HEK293 (cell line): Measurements from ENCODE around the gene FBXO34.
A peak's percentile ranks its signal among the peaks of the same experiment; 100 is the strongest.

Experiments
- CTCF ChIA-PET: fragments of 350-600 bp; formaldehyde crosslinking; extraction: SDS; loops from one replicate; lab custom pipeline; 2021; ENCODE audit warnings: antibody characterized with exemption; lab: Yijun Ruan, JAX
- POLR2A ChIA-PET: fragments of 300-600 bp; formaldehyde crosslinking; extraction: SDS; loops from one replicate; lab custom pipeline; 2020; ENCODE audit warnings: antibody characterized with exemption, inconsistent platforms; lab: Yijun Ruan, JAX
- H3K27ac ChIP-seq: fragments of 200-500 bp; sonication (Bioruptor generic); 2 replicates; pipeline ENCODE4 v1.5.1; 2014; ENCODE audit warnings: low read depth, low read length, control low read depth, inconsistent platforms; ENCODE audit errors: extremely low read depth
- H3K36me3 ChIP-seq, 2 experiments: fragments of 200-500 bp in 1 of 2; sonication (Bioruptor generic) in 1 of 2; 1 replicate in 1 of 2; 2 replicates in 1 of 2; pipeline ENCODE4 v1.5.1; 2014 to 2017; ENCODE audit warnings: inconsistent platforms in 2 of 2, low read length in 2 of 2; ENCODE audit not compliant: control insufficient read depth in 2 of 2, insufficient read depth in 1 of 2
- H3K4me1 ChIP-seq: fragments of 200-500 bp; sonication (Bioruptor generic); 2 replicates; pipeline ENCODE4 v1.5.1; 2014; ENCODE audit warnings: mild to moderate bottlenecking, low read length, inconsistent platforms; ENCODE audit not compliant: control insufficient read depth, insufficient read depth
- H3K4me3 ChIP-seq: 2 replicates; pipeline ENCODE4 v1.5.1; 2011; ENCODE audit warnings: low read depth, mild to moderate bottlenecking, control low read depth, low read length, moderate library complexity
- H3K9me3 ChIP-seq: fragments of 200-500 bp; sonication (Bioruptor generic); 2 replicates; pipeline ENCODE4 v1.5.1; 2014; ENCODE audit warnings: low read depth, low read length, inconsistent platforms; ENCODE audit not compliant: control insufficient read depth, insufficient read depth
- ELK4 ChIP-seq: IDR thresholded peaks from 2 replicates; pipeline ENCODE4 v1.6.1; 2011; ENCODE audit warnings: mild to moderate bottlenecking, low read depth, low read length, borderline replicate concordance
- KLF10 ChIP-seq: fragments of 450-650 bp; IDR thresholded peaks from 2 replicates; pipeline ENCODE4 v1.5.1; 2018; ENCODE audit warnings: missing biosample characterization, mild to moderate bottlenecking, missing genetic modification characterization
- MYNN ChIP-seq: fragments of 450-650 bp; formaldehyde crosslinking; IDR thresholded peaks from 2 replicates; pipeline ENCODE4 v1.5.1; 2016; ENCODE audit warnings: missing biosample characterization, missing genetic modification characterization, borderline replicate concordance
- PRDM1 ChIP-seq: fragments of 450-650 bp; formaldehyde crosslinking; IDR thresholded peaks from 2 replicates; pipeline ENCODE4; 2016; ENCODE audit warnings: missing biosample characterization, missing genetic modification characterization
- PRDM6 ChIP-seq: fragments of 450-650 bp; formaldehyde crosslinking; IDR thresholded peaks from 2 replicates; pipeline ENCODE4 v1.5.1; 2017; ENCODE audit warnings: missing biosample characterization, missing genetic modification characterization
- SCRT2 ChIP-seq: fragments of 450-650 bp; formaldehyde crosslinking; IDR thresholded peaks from 2 replicates; pipeline ENCODE4 v1.5.1; 2016; ENCODE audit warnings: missing biosample characterization, missing genetic modification characterization
- ZBTB17 ChIP-seq: fragments of 450-650 bp; formaldehyde crosslinking; IDR thresholded peaks from 2 replicates; pipeline ENCODE4 v1.5.1; 2016; ENCODE audit warnings: missing biosample characterization, missing genetic modification characterization
- ZBTB7A ChIP-seq: fragments of 450-650 bp; formaldehyde crosslinking; IDR thresholded peaks from 2 replicates; pipeline ENCODE4 v1.5.1; 2016; ENCODE audit warnings: low read depth, missing biosample characterization, missing genetic modification characterization
- ZIC2 ChIP-seq: fragments of 450-650 bp; formaldehyde crosslinking; IDR thresholded peaks from 2 replicates; pipeline ENCODE4 v1.5.1; 2016; ENCODE audit warnings: missing biosample characterization, missing genetic modification characterization
- ZNF114 ChIP-seq: fragments of 450-650 bp; formaldehyde crosslinking; IDR thresholded peaks from 2 replicates; pipeline ENCODE4 v1.5.0; 2017; ENCODE audit warnings: missing biosample characterization, missing genetic modification characterization
- ZNF138 ChIP-seq: fragments of 450-650 bp; formaldehyde crosslinking; IDR thresholded peaks from 2 replicates; pipeline ENCODE4 v1.5.1; 2016; ENCODE audit warnings: missing biosample characterization, missing genetic modification characterization, borderline replicate concordance
- ZNF16 ChIP-seq: fragments of 450-650 bp; formaldehyde crosslinking; IDR thresholded peaks from 2 replicates; pipeline ENCODE4 v1.5.1; 2016; ENCODE audit warnings: low read depth, missing biosample characterization, missing genetic modification characterization
- ZNF214 ChIP-seq: fragments of 450-650 bp; formaldehyde crosslinking; IDR thresholded peaks from 2 replicates; pipeline ENCODE4 v1.5.1; 2017; ENCODE audit warnings: missing biosample characterization, mild to moderate bottlenecking, missing genetic modification characterization, borderline replicate concordance
- ZNF26 ChIP-seq: fragments of 450-650 bp; formaldehyde crosslinking; IDR thresholded peaks from 2 replicates; pipeline ENCODE4 v1.5.1; 2016; ENCODE audit warnings: missing biosample characterization, missing genetic modification characterization
- ZNF274 ChIP-seq, 2 experiments: fragments of 200-500 bp in 1 of 2; fragments of 450-650 bp in 1 of 2; sonication (Bioruptor generic) in 1 of 2; formaldehyde crosslinking in 1 of 2; IDR thresholded peaks; 2 replicates each; pipeline versions ENCODE4 v1.5.1 to v1.6.1; 2014 to 2016; ENCODE audit warnings: borderline replicate concordance in 1 of 2, inconsistent platforms in 1 of 2, low read length in 1 of 2, missing biosample characterization in 1 of 2, missing genetic modification characterization in 1 of 2
- ZNF341 ChIP-seq: fragments of 450-650 bp; formaldehyde crosslinking; IDR thresholded peaks from 2 replicates; pipeline ENCODE4; 2016; ENCODE audit warnings: low read depth, missing biosample characterization, missing genetic modification characterization
- ZNF473 ChIP-seq: fragments of 450-650 bp; formaldehyde crosslinking; IDR thresholded peaks from 2 replicates; pipeline ENCODE4 v1.5.1; 2017; ENCODE audit warnings: missing biosample characterization, missing genetic modification characterization
- ZNF48 ChIP-seq: fragments of 450-650 bp; formaldehyde crosslinking; IDR thresholded peaks from 2 replicates; pipeline ENCODE4 v1.5.1; 2016; ENCODE audit warnings: missing biosample characterization, missing genetic modification characterization
- ZNF513 ChIP-seq: fragments of 450-650 bp; IDR thresholded peaks from 2 replicates; pipeline ENCODE4 v1.5.1; 2018; ENCODE audit warnings: missing biosample characterization, missing genetic modification characterization
- ZNF521 ChIP-seq: fragments of 450-650 bp; formaldehyde crosslinking; IDR thresholded peaks from 2 replicates; pipeline ENCODE4 v1.5.1; 2017; ENCODE audit warnings: missing biosample characterization, mild to moderate bottlenecking, missing genetic modification characterization
- ZNF571 ChIP-seq: fragments of 450-650 bp; formaldehyde crosslinking; IDR thresholded peaks from 2 replicates; pipeline ENCODE4 v1.5.0; 2017; ENCODE audit warnings: missing biosample characterization, missing genetic modification characterization
- ZNF600 ChIP-seq: fragments of 450-650 bp; formaldehyde crosslinking; IDR thresholded peaks from 2 replicates; pipeline ENCODE4 v1.5.1; 2016; ENCODE audit warnings: missing biosample characterization, missing genetic modification characterization
- ZNF624 ChIP-seq: fragments of 450-650 bp; formaldehyde crosslinking; IDR thresholded peaks from 2 replicates; pipeline ENCODE4 v1.5.1; 2017; ENCODE audit warnings: missing biosample characterization, missing genetic modification characterization
- ZNF654 ChIP-seq: fragments of 450-650 bp; formaldehyde crosslinking; IDR thresholded peaks from 2 replicates; pipeline ENCODE4 v1.5.1; 2016; ENCODE audit warnings: low read depth, missing biosample characterization, missing genetic modification characterization
- ZNF677 ChIP-seq: fragments of 450-650 bp; IDR thresholded peaks from 2 replicates; pipeline ENCODE4 v1.5.0; 2018; ENCODE audit warnings: missing biosample characterization, mild to moderate bottlenecking, missing genetic modification characterization, moderate library complexity
- ZNF837 ChIP-seq: fragments of 450-650 bp; formaldehyde crosslinking; IDR thresholded peaks from 2 replicates; pipeline ENCODE4 v1.5.1; 2016; ENCODE audit warnings: missing biosample characterization, missing genetic modification characterization
- ZSCAN4 ChIP-seq: fragments of 450-650 bp; formaldehyde crosslinking; IDR thresholded peaks from 2 replicates; pipeline ENCODE4 v1.5.1; 2017; ENCODE audit warnings: missing biosample characterization, missing genetic modification characterization

Gene FBXO34

GRCh38 chr14:55333711-55334485, 62.7 kb downstream of the FBXO34 start (continued):
- peak; percentile 90 for TF ChIP-seq PRDM6
- no peak for TF ChIP-seq ZSCAN4
- TF ChIP-seq ZNF654 (tag by site-specific recombination) = no peak
- TF ChIP-seq ZNF521 = no peak
- no peak for TF ChIP-seq ZNF16
- no peak for TF ChIP-seq ZNF48 (tag by site-specific recombination)
- no peak for TF ChIP-seq ZIC2 (tag by site-specific recombination)
- no peak for TF ChIP-seq ZNF114 (tag by site-specific recombination)
- no peak for TF ChIP-seq ZNF571 (tag by site-specific recombination)
- no peak for TF ChIP-seq ZNF341 (tag by site-specific recombination)
- no peak for TF ChIP-seq ZNF837 (tag by site-specific recombination)
- TF ChIP-seq SCRT2 (tag by site-specific recombination) = no peak
- no peak for TF ChIP-seq ZNF138 (tag by site-specific recombination)
- no peak for TF ChIP-seq PRDM1 (tag by site-specific recombination)
- no peak for TF ChIP-seq ZNF677 (tag by site-specific recombination)
- TF ChIP-seq, all 188 proteins: peak for 7

GRCh38 chr14:55336162-55336561, 64.9 kb downstream of the FBXO34 start:
- ChIA-PET POLR2A (no interaction called here), CTCF (interaction anchor here (1.2 kb wide), 1 partner anchor 19 kb away, joined by 4 read pairs; no protein-coding TSS in a partner anchor)
- H3K27ac ChIP-seq = no peak overlapping the region
- peaks cover 34% of the 10 kb centered on the region for H3K4me1 ChIP-seq
- H3K36me3 ChIP-seq = peaks cover 0 to 4% of the 10 kb centered on the region in 2 experiments; a peak in 1 of 3 replicates
- TF ChIP-seq ZBTB17 (tag by site-specific recombination) = peak; percentile 31; the same call in 1 of the 2 replicates
- no peak for TF ChIP-seq ZNF214 (tag by site-specific recombination)
- H3K4me3 ChIP-seq = no peak overlapping the region
- no peaks in the 10 kb centered on the region for H3K9me3 ChIP-seq

GRCh38 chr14:55336691-55337090, 65.5 kb downstream of the FBXO34 start:
- peaks cover 0 to 4% of the 10 kb centered on the region in 2 experiments; a peak in 1 of 3 replicates for H3K36me3 ChIP-seq
- peaks cover 38% of the 10 kb centered on the region for H3K4me1 ChIP-seq
- ChIA-PET CTCF (interaction anchor here (1.2 kb wide), 1 partner anchor 18 kb away, joined by 4 read pairs; no protein-coding TSS in a partner anchor), POLR2A (no interaction called here)
- no peak overlapping the region for H3K27ac ChIP-seq
- no peaks in the 10 kb centered on the region for H3K9me3 ChIP-seq
- H3K4me3 ChIP-seq = no peak overlapping the region
- TF ChIP-seq ZNF600 = no peak
- TF ChIP-seq KLF10 = no peak
- TF ChIP-seq ZBTB7A (tag by site-specific recombination) = no peak
- no peak for TF ChIP-seq ZNF26 (tag by site-specific recombination)
- TF ChIP-seq ZNF513 (tag by site-specific recombination) = no peak
- TF ChIP-seq ZNF473 (tag by site-specific recombination) = no peak
- no peak for TF ChIP-seq ZNF654 (tag by site-specific recombination)
- no peak for TF ChIP-seq ZNF274 (IDR thresholded peaks at IDR 0.05; ENCODE audit: low read length)
- TF ChIP-seq ZNF274 (tag by site-specific recombination; IDR thresholded peaks at IDR 0.05; ENCODE audit: borderline replicate concordance) = no peak
- no peak for TF ChIP-seq ELK4
- no peak for TF ChIP-seq ZNF624
- TF ChIP-seq MYNN = no peak
